GM21717 (cell line): ENCODE measurements around the gene GNAS-AS1.

Source experiments
- ATAC-seq: cut with Tn5 transposase; IDR thresholded peaks from one replicate; pipeline ENCODE4 v1.9.1; 2021; ENCODE audit warnings: mild to moderate bottlenecking, moderate library complexity; ENCODE audit not compliant: unreplicated experiment

The GNAS-AS1 gene

GRCh38 chr20:58787211-58788005 lies 63.3 kb downstream of the GNAS-AS1 start:
- no peak for ATAC-seq

- no peak for ATAC-seq
Observed at GRCh38 chr20:58784321-58785074, 66.2 kb downstream of the GNAS-AS1 start.

DNA sequence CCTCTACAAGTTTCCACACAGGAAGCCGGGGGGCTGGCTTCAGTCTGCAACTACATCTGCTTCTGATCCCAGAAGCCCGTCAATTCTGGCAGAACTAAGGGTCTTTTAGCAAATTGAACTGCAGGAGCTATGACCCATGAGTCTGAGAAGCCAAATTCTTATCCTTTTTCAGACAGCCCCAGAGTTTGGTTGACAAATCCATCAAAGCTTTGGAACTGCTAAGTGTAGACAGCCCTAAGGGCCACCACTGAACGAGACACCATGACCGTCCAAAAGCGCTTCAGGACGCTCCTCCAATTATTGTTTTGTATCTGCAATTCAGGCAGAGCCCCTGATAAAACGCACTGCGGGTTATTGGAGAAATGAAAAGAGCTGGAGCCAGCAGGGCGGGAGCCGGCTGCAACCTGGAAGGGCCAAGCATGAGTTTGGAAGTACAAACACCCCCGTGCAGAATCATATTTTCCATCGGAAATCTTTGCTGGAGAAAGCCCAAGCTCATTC lies 67.1 kb downstream of the GNAS-AS1 start:
- no peak for ATAC-seq

- ATAC-seq: no peak
Observed at GRCh38 chr20:58781138-58781537, 69.6 kb downstream of the GNAS-AS1 start.

GRCh38 chr20:58778760-58779159 lies 71.9 kb downstream of the GNAS-AS1 start:
- ATAC-seq: no peak

DNA sequence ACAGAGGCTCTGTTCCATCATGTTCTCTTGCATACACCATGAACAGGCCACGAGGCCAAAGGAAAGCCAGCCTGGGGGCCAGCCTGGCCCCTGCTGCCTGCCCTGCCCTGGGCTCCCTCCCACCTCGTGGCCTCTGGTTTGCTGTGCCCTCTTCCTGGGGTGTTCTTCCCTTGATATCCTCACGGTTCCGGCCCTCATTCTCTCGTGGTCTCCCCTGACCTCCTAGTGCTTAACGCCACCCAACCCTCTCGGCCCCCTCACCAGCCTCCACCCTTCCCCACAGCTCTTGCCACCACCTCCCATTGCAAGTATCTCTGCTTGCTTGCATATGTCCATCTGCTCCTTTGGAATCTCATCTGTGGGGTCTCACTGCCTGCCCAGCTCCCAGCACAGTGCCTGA lies 73.0 kb downstream of the GNAS-AS1 start:
- no peak for ATAC-seq

DNA sequence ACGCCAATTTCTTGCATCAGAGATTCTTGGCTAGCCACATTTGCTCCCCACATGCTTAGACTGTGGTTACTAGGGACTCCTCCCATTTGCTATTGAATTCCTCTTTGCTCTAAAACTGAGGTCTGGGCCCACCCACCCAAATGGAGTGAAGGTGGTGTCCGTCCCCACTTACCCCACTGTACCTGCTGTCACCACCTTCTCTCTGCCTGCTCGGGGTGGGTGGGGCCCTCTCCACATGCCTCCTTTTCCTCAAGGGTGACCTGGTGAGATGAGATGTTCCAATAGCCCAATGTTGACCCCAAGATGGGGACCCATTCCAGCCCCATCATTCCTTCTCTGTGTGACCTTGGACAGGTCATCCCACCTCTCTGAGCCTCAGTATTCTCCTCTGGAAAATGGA lies 74.6 kb downstream of the GNAS-AS1 start:
- no peak for ATAC-seq

GRCh38 chr20:58775371-58775770 lies 75.3 kb downstream of the GNAS-AS1 start:
- no peak for ATAC-seq

GRCh38 chr20:58774667-58775263 lies 75.9 kb downstream of the GNAS-AS1 start:
- no peak for ATAC-seq

GRCh38 chr20:58774214-58774613 lies 76.5 kb downstream of the GNAS-AS1 start:
- ATAC-seq: no peak

DNA sequence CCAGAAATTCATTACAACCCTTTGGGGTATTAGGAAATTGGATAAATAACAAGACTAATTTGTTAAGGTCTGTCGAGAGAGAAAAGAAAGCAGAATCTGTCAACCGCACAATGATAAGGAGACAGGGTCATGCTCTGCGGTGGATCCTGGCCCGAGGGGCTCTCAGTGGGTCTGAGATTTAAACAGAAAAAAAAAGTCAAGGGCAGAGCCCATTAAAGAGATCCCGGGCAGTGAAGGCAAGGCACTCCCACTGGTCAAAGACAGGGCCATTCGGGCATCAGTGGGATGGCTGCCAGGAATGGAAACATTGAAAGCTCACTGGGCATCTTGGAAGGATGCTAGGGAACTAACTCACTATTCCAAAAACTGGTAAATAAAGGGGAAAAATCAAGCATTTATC lies 77.9 kb downstream of the GNAS-AS1 start:
- no peak for ATAC-seq
